KMS-11 (cell line): Measurements from ENCODE around the gene DCXR.

ENCODE experiments used
- H2AFZ ChIP-seq: fragments of 200-600 bp; sonication (generic); 2 replicates; pipeline ENCODE4 v1.6.1; 2016; ENCODE audit warnings: antibody characterized with exemption, mixed run types, low read depth
- H3K27ac ChIP-seq: fragments of 200-600 bp; sonication (generic); 2 replicates; pipeline ENCODE4 v1.6.1; 2016; ENCODE audit warnings: mild to moderate bottlenecking, mixed run types
- H3K27me3 ChIP-seq: fragments of 200-600 bp; sonication (generic); 2 replicates; pipeline ENCODE4 v1.6.1; 2017; ENCODE audit warnings: mild to moderate bottlenecking, low read depth, mixed run types, moderate library complexity; ENCODE audit not compliant: insufficient read depth
- H3K36me3 ChIP-seq: fragments of 200-600 bp; sonication (generic); 2 replicates; pipeline ENCODE4 v1.6.1; 2017; ENCODE audit warnings: mild to moderate bottlenecking, mixed run types; ENCODE audit not compliant: insufficient read depth
- H3K4me1 ChIP-seq: fragments of 200-600 bp; sonication (generic); 2 replicates; pipeline ENCODE4 v1.6.1; 2016; ENCODE audit warnings: mild to moderate bottlenecking, low read depth, mixed run types; ENCODE audit not compliant: poor library complexity, severe bottlenecking
- H3K4me2 ChIP-seq: fragments of 200-600 bp; sonication (generic); 2 replicates; pipeline ENCODE4 v1.7.0; 2016; ENCODE audit warnings: mild to moderate bottlenecking, mixed run types
- H3K4me3 ChIP-seq: fragments of 200-600 bp; sonication (generic); IDR thresholded peaks from 2 replicates; pipeline ENCODE4 v1.6.1; 2017; ENCODE audit warnings: low read depth, low read length, mixed read lengths; ENCODE audit not compliant: insufficient read depth
- H3K79me2 ChIP-seq: fragments of 200-600 bp; sonication (generic); 2 replicates; pipeline ENCODE4 v1.6.1; 2016; ENCODE audit warnings: low read depth, mixed run types; ENCODE audit not compliant: insufficient read depth
- H3K9ac ChIP-seq: fragments of 200-600 bp; sonication (generic); 2 replicates; pipeline ENCODE4 v1.6.1; 2016; ENCODE audit warnings: mild to moderate bottlenecking, mixed run types
- H4K20me1 ChIP-seq: fragments of 200-600 bp; sonication (generic); 2 replicates; pipeline ENCODE4 v1.6.1; 2016; ENCODE audit warnings: mild to moderate bottlenecking, mixed run types; ENCODE audit not compliant: insufficient read depth
- CTCF ChIP-seq: fragments of 200-600 bp; sonication (generic); conservative IDR thresholded peaks from 2 replicates; pipeline ENCODE4 v1.6.1; 2017; ENCODE audit warnings: low read depth, mild to moderate bottlenecking, antibody characterized with exemption, low read length, moderate library complexity, mixed read lengths

The DCXR gene

GRCh38 chr17:81986606-81987005 is 50.9 kb downstream of the DCXR start:
- no peaks in the 10 kb centered on the region for H3K36me3 ChIP-seq

More at GRCh38 chr17:81986606-81987005, 50.9 kb downstream of the DCXR start:
- no peaks in the 10 kb centered on the region for H4K20me1 ChIP-seq
- H2AFZ ChIP-seq = no peak overlapping the region
- H3K9ac ChIP-seq = no peak overlapping the region
- peaks cover under 1% of the 10 kb centered on the region for H3K4me1 ChIP-seq
- no peak overlapping the region for H3K4me2 ChIP-seq
- H3K27me3 ChIP-seq = no peaks in the 10 kb centered on the region
- no peak overlapping the region for H3K27ac ChIP-seq
- H3K4me3 ChIP-seq = no peak overlapping the region
- no peaks in the 10 kb centered on the region for H3K79me2 ChIP-seq
- no peak for TF ChIP-seq CTCF
